ENCODE results near the gene THUMPD2. TPM values are rescaled to one million over a fixed set of nuclear protein-coding genes. Genes with fewer than 3 reads are reported as not detected.

The THUMPD2 gene
- total and polyA plus RNA-seq, 8 donors = 9.6 to 34.6 (median 27.9) TPM

GRCh38 chr2:39717067-39717466 lies 62.0 kb downstream of the THUMPD2 start:
- intact Hi-C loops (cut with DNase I) = no loop called here

DNA sequence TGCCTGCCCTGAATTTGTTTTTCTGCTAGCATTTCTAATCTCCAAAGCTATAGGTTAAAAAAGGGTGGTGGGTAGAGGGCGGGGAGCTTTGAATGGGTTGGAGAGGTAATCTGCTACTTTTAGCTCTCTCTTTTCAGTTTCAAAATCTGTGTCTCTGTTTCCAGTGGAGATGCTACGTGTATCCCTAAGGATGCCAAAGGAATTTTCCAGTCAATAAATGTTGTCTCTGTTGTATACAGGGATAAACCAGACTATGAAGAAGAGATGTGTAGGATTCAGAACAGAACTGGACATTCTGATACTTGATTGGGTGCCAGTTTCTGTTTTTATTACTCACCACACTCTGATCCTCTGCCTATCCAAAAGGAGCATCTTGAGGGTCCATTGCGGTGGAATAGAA lies 63.2 kb downstream of the THUMPD2 start:
- TF ChIP-seq CTCF (IDR thresholded peaks at IDR 0.05) = no peak
- Histone ChIP-seq H3K4me3 (no peak overlapping the region), H3K36me3 (no peaks in the 10 kb centered on the region), H3K9me3 (no peaks in the 10 kb centered on the region), H3K27me3 (no peaks in the 10 kb centered on the region), H3K27ac (no peak overlapping the region), H3K4me1 (no peaks in the 10 kb centered on the region)
- ATAC-seq = no peak
- intact Hi-C loops (cut with DNase I) = no loop called here
- no peak for DNase-seq

More at GRCh38 chr2:39717067-39717466, 62.0 kb downstream of the THUMPD2 start:
- no peak for DNase-seq
- no peak for TF ChIP-seq CTCF (IDR thresholded peaks at IDR 0.05)
- H3K27ac ChIP-seq = no peak overlapping the region
- ATAC-seq = no peak
- no peaks in the 10 kb centered on the region for H3K27me3 ChIP-seq
- H3K36me3 ChIP-seq = no peaks in the 10 kb centered on the region
- H3K4me1 ChIP-seq = no peaks in the 10 kb centered on the region
- no peaks in the 10 kb centered on the region for H3K9me3 ChIP-seq
- no peak overlapping the region for H3K4me3 ChIP-seq

DNA sequence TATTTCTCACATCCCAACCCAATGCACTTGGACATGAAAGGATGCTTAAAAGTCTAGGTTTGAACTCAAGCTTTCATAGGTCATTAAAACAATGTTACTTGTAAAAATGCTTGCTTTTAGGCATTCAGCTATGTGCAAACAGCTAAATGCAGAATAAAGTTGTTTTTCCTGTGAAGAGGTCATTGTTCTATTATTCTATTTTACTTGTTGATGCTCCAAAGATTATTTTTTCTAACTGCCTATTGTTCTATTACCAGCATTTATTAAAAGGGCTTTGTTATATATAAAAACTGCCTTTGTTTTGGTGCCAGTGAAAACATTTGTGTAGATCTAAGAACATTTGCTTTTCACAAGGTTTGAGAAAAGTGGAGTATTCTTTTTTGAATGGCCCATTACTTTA lies 64.0 kb downstream of the THUMPD2 start:
- TF ChIP-seq CTCF (IDR thresholded peaks at IDR 0.05) = no peak
- no peaks in the 10 kb centered on the region for H3K27me3 ChIP-seq
- H3K4me1 ChIP-seq = no peaks in the 10 kb centered on the region
- H3K9me3 ChIP-seq = no peaks in the 10 kb centered on the region
- H3K27ac ChIP-seq = no peak overlapping the region
- H3K4me3 ChIP-seq = no peak overlapping the region
- DNase-seq = no peak
- H3K36me3 ChIP-seq = no peaks in the 10 kb centered on the region
- intact Hi-C loops (cut with DNase I) = no loop called here
- ATAC-seq = no peak

DNA sequence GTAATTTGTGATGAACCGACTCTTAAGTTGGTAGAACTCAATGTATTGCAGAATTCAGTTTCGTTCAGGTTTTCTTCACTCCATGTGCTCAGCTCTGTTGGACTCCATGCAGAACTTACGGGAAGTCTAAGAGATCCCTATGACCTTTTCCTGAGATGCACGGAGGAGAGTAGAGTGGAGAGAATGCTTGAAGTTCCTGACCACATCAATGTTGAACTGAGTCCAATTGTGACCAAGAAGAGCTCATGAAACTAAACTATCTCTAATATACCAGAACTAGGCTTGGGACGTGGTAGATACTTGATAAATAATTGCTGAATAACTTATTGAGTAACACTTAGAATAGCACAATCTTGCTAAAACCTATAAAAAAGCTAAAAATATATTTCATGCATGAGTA lies 66.1 kb downstream of the THUMPD2 start:
- no peak for ATAC-seq
- no peaks in the 10 kb centered on the region for H3K9me3 ChIP-seq
- H3K36me3 ChIP-seq = no peaks in the 10 kb centered on the region
- no peaks in the 10 kb centered on the region for H3K4me1 ChIP-seq
- no peak overlapping the region for H3K4me3 ChIP-seq
- no peak for DNase-seq
- TF ChIP-seq CTCF (IDR thresholded peaks at IDR 0.05) = no peak
- intact Hi-C loops (cut with DNase I) = no loop called here
- no peaks in the 10 kb centered on the region for H3K27me3 ChIP-seq
- no peak overlapping the region for H3K27ac ChIP-seq

DNA sequence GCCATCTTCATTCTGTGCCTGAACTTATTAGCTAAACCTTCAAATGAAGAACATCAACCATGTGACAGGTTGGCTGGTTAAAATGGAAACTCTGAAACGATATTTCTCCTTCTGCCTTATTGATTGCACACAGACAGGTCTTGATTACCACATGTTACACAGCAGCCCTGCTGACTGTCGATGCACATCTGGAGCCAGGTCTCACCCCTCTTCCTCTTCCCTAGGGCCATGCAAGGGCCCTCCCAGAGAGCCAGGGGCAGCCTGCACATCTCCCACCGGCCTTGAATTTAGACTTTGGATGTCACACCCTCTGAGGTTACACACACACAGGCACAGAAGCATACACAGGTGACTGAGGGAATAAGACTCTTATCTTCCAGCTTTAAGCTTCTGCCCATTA lies 68.3 kb downstream of the THUMPD2 start:
- H3K4me1 ChIP-seq = no peaks in the 10 kb centered on the region
- no peak for TF ChIP-seq CTCF (IDR thresholded peaks at IDR 0.05)
- H3K4me3 ChIP-seq = no peak overlapping the region
- ATAC-seq (no peak), DNase-seq (no peak)
- no peaks in the 10 kb centered on the region for H3K36me3 ChIP-seq
- intact Hi-C loops (cut with DNase I) = no loop called here
- H3K27ac ChIP-seq = no peak overlapping the region
- H3K27me3 ChIP-seq = no peaks in the 10 kb centered on the region
- H3K9me3 ChIP-seq = no peaks in the 10 kb centered on the region
